CD4-positive, alpha-beta T cell treated with Interleukin-12 subunit alpha and Interleukin-12 subunit beta, for 1 hour (primary cell): ENCODE data around the gene SRGAP3.

Source experiments
- DNase-seq: peaks from one replicate; pipeline ENCODE4 v3.0.0-alpha.2; 2020

The SRGAP3 gene

DNA sequence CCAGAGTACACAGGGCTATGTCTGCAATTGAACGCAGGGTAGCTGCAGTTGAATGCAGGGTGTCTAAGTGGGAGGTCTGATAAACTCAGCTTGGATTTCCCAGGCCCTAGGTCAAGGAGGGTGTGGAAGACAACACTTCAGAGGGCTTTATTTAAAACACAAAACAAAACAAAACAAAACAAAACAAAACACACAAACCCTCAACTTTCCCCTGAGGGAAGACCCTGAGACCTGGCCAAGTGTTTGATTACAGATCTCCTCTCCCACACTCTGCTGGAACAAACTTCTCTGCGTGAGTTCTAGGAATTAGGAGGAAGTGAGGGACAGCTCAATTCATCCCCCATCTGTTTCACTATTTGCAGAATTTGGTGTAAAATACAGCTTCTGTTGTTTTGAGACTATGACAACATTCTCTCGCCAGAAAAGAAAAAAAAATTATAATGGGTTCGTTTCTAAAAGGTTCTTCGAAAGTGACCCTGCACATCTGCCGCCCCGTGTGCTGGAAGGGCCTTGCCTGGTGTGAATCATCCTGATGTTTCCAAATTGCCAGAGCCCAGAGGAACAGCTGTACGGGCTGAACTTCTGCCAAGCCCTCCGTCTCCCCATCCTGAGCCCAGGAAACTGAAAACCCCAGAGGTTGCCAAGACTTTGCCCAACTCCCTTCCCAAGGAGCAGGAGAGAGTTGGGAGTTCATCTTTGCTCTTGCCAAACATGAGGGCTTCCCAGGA is 212.9 kb downstream of the SRGAP3 start:
- no peak for DNase-seq

DNA sequence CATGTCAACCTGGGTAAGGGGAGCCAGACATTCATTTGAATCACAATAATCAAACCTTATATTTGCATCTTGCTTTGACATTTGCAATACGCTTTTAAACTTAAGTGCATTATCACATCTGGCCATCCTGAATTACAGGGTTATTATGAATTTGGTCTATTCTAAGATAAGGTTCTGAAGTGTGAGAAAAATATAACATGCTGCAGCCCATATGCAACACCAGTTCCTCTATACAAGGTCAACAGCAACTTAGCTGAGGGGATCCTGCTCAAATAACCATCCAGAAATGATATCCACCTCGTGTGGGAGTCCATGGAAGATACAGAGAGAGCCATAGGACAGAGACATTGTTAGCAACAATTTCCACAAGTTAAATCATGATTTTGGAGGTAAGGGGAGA is 213.5 kb downstream of the SRGAP3 start:
- no peak for DNase-seq

DNA sequence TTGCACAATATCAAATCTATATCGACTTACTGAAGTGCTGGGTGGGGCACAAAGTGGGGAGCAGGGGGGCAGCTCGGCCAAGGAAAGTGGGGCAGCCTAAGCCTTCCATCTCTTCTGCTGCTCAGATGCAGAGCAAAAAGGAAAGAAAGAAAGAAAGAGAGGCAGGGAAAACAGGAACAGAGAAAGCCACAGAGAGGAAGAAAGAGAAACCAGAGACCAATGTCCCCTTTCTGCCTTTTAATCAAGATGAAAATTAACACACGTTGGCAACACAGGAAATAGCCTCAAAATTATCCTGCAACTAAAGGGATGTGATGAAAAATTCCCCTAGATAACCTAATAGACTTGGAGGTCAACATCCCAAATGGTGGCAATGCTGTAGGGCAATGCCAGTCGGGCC is 214.0 kb downstream of the SRGAP3 start:
- DNase-seq: no peak

DNA sequence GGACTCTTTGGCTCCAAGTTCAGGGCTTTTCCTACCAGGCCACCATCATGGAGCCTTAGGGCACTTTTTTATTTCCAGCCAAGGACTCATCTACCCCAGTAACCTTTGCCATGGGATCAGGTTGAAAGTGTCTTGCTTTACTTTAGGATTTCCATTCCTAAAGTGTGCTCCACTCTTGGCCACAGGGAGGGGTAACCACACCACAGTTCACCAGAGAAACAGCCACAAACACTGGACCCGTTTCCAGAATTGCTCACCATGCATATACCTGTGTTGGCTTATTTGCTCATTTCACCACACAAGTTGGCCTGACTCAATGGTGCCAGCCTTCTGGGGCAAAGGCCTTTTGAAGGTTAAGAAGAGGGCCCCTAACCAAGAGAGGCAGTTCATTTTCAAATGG is 215.6 kb downstream of the SRGAP3 start:
- no peak for DNase-seq

DNA sequence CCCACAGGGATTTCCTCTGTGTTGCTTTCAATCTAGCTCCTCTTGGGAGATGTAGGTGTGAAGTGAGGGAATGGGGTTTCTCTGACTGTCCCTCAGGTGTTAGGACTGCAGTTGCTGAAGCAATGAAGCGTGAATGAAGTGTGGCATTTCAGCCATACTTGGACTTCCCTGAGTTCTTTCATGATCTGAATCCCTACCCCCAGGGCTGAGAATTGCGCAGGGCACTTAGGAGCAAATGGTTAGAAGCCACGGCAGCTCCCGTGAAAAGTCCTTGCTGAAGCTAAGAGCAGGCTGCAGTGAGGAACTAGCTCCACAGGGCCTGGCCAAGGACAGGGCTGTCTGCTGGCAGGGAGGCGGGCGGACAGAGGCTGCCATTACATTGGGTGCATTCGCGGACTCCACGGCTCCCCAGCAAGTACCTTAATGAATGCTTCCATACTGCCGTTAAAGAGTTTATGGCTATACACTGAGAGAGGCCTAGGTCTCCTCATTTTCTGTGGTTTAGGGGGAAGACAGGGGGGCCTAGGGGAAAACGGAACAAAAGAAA is 217.1 kb downstream of the SRGAP3 start:
- DNase-seq: no peak

DNA sequence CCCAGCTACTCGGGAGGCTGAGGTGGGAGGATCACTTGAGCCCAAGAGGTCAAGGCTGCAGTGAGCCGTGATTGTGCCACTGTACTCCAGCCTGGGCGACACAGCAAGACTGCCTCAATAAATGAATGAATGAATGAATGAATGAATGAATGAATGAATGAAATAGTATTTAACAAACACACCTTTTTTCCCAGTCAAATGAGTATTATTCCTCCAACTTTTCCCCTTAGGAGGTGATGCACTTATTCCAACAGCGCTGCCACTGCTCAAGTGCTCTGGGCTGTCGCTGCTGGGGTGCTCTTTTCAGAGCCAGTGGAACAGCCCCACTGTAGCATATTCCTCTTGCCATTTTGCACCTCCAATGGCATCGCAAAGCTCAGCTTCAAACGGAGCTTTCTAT is 219.4 kb downstream of the SRGAP3 start:
- DNase-seq: no peak

DNA sequence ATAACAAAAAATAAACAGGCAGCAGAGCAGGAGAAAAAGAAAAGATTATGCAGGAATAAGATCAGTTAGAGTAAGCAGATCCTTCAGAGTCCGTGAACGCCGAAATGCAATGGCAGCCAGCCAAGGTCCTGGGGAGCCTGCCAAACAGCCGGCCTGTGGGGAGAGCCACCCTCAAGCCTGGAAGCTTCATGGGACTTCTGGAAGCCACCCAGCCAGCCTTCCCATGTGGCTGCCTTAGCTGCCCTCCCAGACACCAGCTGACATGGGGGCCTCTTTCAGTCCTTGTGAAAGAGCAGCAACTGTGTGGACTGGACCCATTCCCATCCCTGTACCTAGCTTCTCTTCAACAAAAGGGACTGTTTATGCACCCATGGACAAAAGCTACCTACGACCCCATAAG is 221.3 kb downstream of the SRGAP3 start:
- DNase-seq: no peak

DNA sequence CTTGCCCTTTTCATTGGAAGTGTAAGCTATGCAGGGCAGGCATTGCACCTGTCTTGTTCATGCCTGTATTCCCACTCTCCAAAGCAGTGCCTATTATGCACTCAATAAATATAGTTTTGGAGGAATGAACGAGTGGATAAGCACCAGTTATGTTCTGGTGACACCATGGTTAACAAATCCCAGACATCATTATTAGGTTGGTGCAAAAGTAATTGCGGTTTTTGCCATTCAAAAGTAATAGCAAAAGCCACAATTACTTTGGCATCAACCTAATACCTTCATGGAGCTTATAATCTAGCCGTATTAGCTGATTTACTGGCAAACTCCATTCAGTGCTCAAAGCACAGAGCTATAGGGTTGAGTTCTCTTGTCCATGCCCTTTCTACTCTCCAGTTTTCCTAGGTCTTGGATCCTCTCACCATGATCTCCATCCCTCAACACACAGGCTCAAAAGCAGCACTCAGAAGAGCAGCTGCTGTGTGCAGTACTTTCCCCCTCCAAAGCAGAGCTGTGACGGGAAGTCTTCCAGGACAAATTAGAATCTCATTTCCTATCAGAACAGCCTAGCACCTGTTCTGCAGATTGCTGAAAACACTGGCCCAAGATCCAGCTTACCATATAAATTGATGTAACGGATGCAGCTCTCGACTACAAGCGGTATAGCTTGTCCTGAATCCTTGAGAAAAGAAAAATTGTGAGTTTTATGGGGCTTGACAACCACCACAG is 223.0 kb downstream of the SRGAP3 start:
- DNase-seq: no peak

DNA sequence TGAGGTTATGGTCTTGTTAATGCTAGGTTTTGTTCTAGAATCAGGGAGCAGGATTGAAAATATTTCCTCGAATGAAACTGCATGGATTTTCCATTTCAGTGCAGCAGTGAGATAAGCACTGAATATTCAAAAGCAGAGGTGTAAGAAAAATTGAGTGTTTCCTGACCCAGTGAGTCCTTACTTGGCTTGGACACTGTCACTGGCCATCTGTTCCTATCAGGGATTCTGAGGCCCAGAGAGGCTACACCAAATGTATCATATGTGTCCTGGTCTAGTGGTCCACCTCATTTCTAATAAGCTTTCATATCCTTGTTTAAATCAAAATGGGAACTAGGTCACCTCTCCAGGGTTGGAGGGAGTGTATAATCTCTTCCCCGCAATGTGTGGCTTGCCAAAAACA is 225.1 kb downstream of the SRGAP3 start:
- no peak for DNase-seq

DNA sequence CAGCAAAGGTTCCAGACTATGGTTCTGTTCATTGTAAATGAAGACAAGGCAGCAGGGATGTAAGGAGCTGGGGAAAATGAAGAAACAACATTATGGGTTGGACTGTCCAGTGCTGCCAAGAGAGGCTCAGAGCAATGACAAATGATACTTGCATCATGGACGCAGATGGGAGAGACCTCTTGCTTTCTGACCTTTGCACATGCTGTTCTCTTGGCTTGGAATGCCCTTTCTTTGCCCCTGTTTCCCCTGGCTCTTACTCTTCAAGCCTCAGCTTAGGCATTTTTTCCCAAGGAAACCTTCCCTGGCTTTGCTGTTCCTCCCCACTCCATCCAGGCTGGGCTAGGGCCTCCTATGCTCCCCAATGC is 226.2 kb downstream of the SRGAP3 start:
- no peak for DNase-seq

DNA sequence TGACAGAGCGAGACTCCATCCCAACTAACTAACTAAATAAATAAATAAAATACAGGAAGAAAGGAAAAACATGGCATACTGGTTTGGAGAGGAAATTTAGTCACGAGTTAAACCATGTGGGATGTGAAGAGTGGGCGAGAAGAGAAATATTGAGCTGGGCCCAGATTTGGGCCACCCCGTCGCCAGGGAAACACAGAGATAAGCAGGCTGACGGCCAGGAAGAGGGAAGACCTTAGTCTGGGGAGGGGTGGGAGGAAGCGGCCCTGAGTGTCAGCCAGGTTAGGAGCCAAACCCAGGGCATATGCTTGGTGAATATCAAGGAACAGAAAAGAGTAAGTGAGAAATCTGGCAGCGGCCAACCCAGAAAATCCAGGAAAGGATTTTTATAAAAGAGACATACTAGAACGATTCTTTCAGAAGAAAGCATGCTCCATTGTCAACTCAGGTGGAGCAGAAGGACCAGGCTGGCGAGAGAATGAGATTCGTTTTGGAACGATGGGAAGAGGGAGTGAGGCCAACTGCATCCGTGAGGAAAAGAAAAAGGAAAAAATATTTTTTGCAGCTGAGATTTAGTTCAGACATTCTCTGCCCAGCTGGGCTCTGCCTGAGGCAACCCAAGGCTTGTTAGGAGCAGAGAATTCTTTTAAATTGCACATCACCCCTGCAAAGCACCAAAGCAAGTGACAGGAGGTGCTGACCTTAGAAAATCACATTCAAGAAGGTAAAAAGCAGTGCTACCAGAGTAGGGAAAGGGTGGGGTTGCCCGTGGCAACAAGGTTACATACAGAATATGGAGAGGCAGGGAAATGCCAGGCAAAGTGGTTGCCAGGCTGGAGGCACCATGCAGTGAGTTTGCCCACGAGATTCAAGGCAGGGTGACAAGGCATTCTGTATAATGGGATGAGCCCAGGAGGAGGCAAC is 226.9 kb downstream of the SRGAP3 start:
- DNase-seq: no peak

DNA sequence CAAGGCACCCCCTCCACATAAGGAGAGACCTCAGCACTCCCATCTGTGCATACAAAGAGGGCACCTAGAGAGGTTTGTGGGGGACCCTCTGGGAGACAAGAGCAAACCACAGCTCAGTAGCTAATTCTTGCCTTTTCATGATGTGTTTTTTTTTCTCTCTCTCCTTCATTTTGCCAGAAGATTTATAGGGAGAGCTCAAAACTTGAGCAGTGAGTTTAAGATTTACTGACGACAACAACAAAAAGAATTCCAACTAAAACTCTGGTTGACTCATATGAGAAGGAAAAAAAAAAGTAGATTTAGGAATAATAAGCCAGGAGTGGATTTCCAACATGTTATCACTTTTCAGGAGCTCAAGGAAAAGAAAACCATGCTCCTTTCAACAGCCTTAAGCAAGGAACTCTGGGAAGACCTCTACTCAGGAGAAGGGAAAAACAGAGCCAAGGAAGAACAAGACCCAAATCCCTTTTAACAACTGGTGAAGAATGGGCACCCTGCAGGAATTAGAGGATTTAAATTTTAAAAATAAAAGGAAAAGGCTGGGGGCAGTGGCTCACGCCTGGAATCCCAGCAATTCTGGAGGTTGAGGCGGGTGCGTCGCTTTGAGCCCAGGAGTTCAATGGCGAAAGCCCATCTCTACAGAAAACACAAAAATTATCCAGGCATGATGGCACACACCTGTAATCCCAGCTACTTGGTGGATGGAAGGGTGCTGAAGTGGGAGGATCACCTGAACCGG is 228.0 kb downstream of the SRGAP3 start:
- no peak for DNase-seq

DNA sequence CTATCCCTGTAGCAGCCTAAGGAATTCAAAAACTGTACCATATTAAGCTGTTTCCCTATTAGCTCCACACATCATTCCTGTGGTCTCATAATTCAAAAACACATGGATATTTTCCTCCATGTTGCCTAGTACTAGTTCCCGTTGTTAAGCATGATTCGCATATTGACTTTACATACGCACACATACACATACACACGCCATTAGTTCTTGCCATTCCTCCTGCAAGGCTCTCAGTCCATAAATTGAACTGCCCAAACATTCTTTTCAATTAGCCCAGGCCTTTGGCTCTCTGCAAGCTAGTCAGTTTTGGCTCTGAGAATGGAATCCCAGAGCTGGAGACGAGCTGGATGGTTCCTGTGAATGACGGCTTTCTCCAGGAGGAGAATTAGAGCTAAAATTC is 229.0 kb downstream of the SRGAP3 start:
- no peak for DNase-seq

DNA sequence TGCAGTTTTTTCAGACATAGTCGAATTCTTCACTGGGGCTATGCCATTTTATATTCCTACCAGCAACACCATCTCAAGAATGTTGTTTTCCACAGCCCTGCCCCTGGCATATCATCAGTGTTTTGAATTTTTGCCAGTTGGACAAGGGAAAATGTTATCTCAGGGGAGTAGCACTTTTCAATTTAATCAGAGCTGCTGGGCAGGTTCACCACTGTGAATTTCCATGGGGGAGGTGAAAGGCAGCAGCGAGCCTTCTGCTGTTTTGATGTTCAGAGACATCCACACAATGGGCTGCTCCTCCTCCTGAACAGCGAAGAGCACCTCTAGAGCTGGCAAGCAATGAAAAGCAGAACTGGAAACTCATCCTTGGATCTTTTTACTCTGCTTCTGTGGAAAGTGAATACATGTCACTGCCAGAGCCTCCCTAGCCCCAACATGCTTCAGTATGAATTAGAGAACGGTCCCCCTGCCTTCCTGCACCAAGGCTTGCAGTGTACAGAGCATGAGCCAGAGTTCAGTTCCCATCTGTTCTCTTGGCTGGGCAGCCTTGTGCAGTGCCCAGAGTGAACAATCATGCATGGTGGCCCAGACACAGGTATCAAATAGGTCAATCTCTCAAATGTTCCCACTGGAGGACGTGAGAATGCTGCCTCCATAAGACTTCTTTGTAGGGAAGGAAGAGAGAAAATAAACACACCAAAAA is 230.0 kb downstream of the SRGAP3 start:
- DNase-seq: no peak

DNA sequence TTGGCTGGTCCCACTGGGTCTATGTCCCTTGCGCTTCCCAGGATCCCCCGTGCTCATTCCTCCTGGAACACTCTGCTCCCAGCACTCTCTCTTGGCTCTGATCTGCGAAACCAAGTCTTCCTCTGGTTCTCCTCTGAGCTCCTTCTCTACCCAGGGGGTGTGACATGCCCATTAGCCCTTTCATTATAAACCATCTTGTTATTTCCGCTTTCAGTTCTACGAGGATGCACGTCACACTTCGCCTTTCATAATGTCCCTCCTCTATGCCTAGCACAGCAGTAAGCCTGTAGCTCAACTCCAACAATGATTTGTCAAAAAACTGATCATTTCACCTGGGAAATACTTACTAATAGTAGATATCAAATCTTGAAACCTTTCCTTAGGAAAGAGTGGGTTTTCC is 234.2 kb downstream of the SRGAP3 start:
- DNase-seq: no peak

DNA sequence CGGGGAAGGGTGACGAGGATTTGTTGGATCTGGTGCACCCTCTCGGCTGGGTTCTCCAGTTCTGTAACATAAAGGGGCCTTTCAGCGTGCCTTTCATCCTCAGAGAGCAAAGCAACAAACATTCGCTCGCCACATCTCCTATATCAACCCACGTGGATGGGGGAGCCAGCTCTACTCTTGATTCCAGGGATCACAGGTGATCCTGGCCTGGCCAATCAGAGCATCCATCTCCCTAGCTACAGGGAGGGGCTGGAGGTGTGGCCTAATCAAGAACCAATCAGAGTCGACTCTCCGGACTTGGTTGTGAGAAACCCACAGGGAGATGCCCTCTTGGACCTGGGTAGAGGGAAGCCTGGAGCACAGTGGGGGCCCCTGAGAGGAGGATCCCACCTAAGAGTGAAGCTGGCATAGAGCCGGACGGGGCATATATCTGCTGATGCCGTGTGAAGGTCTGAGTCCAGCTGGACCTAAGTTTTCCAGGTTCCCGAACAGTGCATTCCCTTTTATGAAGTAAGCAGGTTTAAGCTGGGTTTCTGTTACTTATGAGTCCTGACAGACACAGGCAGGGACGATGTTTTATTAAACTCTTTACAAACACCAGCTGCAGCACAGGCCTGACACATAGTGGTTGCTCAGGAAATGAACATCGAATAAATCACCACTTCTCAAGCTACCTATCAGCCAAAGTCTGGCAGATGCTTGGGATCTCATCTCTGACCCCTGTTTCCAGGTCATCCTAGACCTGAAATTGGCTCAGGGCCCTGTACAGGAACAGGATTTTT is 235.5 kb downstream of the SRGAP3 start:
- no peak for DNase-seq

DNA sequence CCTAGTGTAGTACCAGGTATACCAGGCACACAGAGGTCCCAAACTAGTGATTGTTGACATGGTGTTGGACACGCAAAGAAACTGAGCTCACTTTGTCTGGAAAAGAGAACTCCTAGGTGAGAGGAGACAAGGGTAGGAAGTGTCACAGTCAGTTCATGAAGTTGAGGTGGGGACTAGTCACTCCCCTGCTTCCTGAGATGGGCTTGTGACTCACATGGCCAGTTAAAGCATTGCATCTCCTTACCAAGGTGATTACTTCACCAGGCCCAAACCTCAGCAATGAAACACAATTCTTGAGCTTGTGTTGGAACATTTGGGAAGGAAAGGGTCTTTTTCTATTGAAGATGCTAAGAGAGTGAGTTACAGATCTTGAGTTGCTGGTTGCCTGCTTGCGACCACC is 236.9 kb downstream of the SRGAP3 start:
- no peak for DNase-seq

DNA sequence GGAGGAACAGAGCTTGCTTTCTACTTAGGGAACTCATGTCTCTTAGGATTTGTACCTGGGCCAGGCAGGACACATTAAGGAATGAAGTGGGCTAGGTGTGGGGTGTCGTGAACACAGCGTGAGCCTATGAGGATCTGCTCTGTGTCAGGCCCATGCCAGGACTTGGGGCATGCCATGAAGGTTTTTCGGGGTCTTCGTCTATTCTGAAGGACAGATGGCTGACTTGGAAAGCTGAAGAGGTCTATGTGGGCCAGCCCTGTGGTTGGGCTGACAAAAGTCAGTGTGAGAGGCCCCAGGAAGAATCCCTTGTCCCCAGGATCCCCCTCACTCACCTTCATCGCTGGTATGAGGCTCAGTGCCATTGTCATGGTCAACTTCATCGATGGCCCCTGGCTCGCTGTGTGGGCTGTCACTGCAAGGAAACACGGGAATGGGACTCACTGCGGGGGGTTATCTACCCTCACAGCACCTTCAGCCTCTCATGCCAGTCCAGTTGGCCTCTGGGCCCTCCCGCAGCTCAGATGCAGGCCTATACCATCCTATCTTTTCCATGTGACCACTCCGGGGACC is 239.4 kb downstream of the SRGAP3 start:
- DNase-seq: no peak

DNA sequence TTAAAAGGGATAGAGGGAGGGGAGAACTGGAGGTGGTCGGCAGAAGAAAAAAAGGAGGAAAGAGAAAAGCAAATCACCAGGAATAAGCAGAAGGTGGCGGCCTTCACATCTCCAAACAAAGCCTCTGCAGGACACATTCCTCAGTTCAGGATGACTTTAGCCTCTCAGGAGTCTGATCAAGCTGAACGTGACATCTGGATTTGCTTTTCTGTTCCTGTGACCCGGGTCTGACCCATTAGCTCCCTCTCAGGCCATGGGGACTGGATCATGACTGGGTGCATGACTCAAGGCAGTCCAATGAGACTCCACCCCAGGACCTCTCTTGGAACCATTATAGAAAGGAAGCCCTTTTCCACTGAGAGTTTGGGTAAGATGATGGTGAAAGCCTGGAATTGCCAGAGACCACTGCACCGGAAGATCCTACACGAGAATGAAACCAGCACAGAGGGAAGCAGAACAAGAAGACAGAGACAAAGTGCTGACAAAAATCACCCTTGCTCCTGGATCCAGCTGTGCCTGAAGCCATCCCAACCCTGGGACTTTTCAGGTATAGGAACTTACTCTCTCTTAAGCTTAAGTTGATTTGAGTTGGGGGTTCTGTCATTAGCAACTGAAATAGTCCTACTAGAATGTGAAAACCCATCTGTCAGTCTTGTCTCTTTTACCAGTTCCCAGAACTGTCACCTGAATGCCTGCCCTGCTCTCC is 240.7 kb downstream of the SRGAP3 start:
- no peak for DNase-seq

DNA sequence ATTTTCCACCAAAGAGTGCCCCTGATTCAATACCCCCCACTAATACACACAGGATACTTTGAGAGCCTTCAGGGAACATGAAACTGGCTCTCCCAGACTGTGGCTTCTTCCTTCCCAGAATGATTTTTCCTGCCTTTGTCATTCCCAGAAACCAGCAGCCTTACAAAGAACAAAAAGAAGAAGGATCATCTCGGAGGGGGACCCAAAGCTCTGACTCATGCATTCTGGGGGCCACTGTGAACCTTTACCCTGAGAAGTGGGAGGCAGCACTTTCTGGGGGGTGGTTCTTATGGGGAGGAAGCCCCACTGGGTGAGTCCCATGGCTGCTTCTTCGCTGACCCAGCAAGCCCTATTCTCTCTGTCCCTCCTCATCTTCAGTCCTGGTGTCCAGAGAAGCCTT is 241.5 kb downstream of the SRGAP3 start:
- DNase-seq: no peak
